A673 (cell line): ENCODE results near the gene GPD2.

Source experiments
- CTCF ChIP-seq: fragments of 300-800, 200-600 bp; sonication (generic); conservative IDR thresholded peaks from 2 replicates; pipeline ENCODE4 v1.5.1; 2017; ENCODE audit warnings: low read depth, mild to moderate bottlenecking, antibody characterized with exemption, low read length, moderate library complexity, mixed read lengths
- EZH2 ChIP-seq: fragments of 200-600 bp; sonication (generic); IDR thresholded peaks from 2 replicates; pipeline ENCODE4 v1.6.1; 2017; ENCODE audit warnings: borderline replicate concordance, low read depth, mild to moderate bottlenecking, mixed read lengths, antibody characterized with exemption, low read length; ENCODE audit not compliant: poor library complexity, severe bottlenecking

- TF ChIP-seq CTCF (no peak), EZH2 (no peak)
Observed at GRCh38 chr2:156563994-156564753, 128.0 kb downstream of the GPD2 start.
